HG02852 (cell line): ENCODE data around the gene C4orf54.

Experiments
- ATAC-seq: cut with Tn5 transposase; IDR thresholded peaks from one replicate; pipeline ENCODE4 v1.9.1; 2021; ENCODE audit warnings: mild to moderate bottlenecking, moderate library complexity; ENCODE audit not compliant: unreplicated experiment

The C4orf54 gene

DNA sequence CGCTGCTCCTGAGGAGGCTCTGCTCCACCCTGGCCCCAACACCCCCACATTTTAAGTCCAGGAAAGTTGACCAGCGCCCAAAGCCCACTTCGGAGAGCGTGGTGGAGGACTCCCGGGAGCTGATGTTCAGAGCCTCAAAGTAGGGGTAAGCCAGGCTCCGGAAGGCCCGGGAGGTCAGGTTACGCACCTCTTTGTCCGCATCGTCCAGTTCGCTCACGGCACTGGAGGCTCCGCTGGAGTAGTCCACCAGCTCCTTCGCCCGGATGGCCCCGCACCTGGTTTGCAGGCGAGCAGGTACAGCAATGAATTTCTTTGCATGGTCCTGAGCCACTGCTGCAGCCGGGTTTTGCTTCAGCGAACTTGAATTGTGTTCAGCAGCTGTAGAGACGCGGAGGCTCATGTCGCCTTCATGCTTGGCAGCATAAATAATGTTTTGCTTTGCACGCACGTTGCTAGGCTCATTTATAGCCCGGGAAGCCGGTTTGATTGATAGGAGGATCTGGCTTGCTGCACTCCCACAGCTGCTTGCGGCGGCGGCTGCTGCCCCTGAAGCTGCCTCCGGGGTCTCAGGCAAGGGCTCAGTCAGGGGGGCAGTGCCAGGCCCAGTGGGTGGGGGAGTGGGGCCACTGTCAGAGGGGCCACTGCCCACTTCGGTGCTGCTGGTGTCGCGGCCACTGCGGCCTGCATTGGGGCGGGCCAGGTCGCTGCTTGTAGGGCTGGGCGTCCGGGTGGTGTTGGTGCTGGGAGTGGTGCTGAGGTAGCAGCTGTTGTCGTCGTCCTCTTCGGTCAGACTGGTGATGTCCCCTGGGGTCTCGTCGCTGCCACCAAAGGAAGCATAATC, 4.8 kb downstream of the C4orf54 start:
- ATAC-seq: no peak

DNA sequence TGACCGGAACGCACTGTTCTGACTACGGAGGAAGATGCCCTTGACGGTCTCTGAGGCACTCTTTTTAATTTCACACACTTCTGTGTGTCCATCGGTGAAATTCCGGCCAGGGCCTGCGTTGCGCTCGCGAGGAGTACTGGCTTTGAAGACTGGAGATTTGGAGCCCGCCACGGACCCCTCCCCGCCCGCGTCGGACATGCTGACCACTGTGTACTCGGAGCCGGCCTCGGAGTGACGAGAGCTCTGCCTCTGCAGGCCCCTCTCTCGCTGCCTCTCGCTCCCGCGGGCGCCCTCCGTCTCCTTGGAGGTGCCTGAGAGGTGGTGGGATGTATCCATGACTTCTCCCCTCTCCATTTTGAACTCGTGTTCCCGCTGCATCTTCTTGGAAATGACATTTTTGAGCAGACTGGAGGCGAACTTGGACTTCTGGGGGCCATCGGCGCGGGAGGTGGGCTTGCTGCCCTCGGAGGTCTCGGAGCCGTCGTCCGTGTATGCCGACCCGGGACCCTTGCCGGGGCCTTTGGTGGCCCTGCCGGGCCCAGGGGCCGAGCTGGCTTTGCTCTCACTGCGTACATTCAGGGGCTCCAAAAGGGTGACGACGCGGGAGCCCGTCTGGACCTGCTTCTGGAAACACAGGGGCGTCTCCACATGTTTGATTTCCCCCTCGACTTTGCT, 5.7 kb downstream of the C4orf54 start:
- ATAC-seq: no peak

DNA sequence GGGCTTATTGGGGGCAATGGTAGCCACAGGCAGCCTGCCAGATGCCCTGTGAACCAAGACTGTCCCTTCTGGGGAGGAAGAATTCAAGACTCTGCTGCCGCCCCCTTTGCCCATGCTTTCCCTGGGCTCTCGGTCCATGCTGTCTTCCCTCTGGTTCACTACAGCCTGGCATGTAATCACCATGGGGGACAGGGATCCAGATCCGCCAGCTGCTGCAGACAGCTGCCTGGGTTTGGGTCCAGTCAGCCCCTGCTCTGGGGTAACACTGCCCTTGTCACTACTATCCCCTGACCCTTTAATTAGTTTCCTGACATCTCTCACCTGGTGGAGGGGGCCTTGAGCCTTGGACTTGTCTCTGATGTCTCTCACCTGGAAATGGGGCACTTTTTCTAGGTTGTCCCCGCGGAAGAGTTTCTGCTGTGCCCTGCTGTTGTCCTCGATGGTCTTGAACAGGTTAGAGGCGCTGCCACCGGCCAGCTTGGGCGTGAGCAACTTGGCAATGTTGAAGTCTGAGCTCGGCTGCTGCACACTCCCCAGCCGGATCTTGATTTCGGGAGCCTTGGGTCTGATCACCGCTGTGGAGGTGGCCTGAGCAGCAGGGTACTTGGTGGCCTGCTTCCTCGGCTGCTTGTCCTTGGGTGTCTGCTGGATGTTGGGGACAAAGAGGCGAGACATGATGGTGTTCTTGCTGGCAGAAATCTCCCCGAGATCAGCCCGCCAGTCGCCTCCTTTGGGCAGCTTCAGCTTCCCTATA, 6.4 kb downstream of the C4orf54 start:
- ATAC-seq: no peak

GRCh38 chr4:99649778-99650177, 7.8 kb downstream of the C4orf54 start:
- no peak for ATAC-seq

GRCh38 chr4:99649208-99649607, 8.4 kb downstream of the C4orf54 start:
- no peak for ATAC-seq

GRCh38 chr4:99648321-99648720, 9.3 kb downstream of the C4orf54 start:
- no peak for ATAC-seq

DNA sequence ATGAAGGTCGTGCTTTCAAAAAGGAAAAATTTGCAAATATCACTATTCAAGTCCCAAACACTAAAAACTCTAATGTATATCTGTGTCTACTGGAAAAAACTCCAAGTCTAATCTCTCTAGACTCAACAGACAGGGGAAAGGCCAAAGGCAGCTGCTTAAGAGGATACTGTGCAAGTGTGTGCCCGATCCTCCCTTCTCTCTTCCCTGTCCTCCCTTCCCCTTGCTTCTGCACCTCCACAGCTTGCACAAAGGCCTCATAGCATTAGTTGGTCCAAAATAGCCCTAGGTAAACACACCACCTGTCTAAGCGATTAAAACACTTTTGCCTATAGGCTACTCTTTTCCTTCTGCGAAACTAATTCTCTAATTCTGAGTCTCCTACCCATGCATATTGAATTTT, 10.6 kb downstream of the C4orf54 start:
- ATAC-seq: no peak

GRCh38 chr4:99645638-99646037, 12.0 kb downstream of the C4orf54 start:
- no peak for ATAC-seq

DNA sequence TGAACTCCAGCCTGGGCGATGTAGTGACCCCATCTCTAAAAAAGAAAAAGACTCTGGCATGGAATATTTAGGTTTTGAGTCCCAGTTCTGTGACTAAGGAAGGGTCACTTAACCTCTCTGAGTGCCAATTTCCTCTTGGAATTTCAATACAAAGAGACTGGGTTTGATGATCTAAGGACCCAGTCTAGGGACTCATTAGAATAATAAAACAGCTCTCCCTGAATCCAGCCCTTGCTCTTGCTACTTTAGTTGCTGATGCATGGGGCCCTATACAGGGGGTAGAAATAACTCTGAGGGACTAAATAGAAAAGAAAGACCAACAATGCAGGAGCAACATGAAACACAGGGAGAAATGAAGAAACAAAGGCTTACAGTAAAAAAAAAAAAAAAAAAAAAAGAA, 12.6 kb downstream of the C4orf54 start:
- ATAC-seq: no peak

DNA sequence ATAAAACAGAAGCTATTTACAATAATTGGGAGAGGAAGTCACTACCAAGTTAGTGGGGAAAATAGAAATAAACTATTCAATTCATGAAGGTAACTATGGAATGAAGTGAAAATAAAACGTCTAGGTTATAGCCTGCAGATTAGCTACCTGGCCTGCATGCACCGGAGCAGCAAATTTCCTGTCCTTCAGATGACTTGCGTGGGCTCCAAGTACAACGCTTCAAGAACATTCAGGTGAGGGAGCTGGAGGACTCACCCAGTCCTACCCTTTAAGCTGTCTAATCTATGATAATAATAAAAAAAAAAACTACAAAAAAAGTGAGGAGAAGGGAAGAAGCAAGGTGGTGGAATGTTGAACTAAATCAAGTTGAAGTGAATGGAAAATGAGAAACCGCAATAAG, 13.2 kb downstream of the C4orf54 start:
- no peak for ATAC-seq

DNA sequence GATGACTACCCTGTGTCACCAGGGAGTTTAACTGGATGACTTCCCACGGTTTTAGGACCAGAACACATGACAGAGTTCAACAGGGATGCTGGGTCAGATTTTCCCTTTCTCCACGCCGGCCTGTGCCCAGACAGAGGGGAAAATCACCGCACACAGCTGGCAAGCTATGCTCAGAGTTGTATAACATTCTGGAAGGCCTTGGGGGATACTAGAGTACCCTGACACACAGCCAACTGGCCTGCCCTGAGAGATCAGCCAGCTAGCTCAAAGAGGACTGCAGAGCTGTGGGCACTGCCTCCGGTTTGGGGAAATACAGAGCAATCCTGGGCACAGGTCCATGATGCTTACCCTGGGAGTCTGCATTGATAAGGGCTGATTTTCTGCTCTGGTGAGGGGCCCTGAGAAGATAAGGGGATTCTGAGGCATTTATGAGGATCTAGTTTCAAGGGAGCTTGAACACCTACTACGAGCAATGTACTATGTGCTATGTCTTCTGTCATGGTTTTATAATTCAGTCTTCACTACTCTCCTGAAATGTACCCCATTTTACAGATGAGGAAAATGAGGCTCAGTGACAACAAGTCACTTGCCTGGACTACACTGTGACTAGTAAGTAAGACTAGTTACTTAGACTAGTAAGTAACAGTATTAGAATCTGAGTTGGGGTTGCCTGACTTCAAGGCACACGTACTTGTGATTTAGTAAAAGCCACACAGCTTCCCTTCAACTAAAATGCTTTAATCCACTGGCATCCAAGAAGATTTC, 14.7 kb downstream of the C4orf54 start:
- no peak for ATAC-seq

DNA sequence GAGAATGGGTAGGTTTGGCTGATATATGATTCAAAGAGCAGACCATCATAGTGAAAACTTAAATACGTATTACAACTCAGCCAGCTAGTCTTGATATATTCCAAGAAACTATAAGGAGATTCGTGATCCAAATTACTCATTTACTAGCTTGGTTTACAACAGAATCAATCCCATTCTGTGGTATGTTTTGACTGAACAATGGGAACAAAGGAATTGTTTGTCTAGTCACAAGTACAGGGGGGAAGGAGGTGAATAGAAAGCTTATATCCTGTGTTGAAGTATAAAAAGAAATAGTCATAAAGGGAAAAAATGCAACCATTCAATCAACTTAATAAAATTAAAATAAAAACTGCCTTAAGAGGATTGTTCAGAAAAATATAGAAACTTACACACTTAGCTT, 17.0 kb downstream of the C4orf54 start:
- no peak for ATAC-seq

- no peak for ATAC-seq
These were observed 20.5 kb downstream of the C4orf54 start for GRCh38 chr4:99637174-99637573.

DNA sequence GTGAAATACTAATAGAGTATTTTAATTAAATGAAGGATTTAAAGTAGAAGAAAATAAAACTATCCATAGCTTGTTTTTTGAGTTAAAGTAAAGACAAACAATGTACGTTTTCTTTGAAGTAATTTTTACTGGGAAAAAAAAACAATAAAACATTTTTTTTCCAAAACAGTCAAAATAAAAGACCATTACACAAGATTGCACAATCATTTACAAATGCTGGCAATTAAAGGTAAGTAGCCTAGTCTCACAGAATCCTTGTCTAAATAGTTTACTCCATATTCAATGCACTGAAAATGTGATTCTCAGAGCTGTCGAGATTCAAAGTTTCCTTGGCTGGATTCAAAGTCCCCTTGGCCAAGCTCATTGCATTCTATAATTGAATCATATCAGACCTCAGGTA, 21.2 kb downstream of the C4orf54 start:
- no peak for ATAC-seq

DNA sequence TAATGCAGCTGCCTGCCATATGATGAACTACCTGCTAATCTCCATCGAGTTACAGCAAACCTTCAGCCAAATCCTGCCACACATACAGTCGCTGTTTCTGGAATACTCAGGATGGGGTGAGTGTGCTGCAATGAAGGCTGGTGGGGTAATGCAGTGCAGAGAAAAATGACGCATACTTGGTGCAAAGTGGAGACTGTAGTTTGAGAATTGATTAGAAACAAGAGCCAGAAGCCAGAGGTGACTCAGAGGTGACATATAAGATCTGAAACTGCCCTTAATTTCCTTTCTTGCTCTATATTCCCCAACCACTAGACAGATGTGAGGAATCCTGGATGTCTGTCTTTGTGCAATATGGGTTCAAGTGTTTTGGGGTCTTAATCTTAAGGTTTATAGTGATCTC, 22.0 kb downstream of the C4orf54 start:
- no peak for ATAC-seq

DNA sequence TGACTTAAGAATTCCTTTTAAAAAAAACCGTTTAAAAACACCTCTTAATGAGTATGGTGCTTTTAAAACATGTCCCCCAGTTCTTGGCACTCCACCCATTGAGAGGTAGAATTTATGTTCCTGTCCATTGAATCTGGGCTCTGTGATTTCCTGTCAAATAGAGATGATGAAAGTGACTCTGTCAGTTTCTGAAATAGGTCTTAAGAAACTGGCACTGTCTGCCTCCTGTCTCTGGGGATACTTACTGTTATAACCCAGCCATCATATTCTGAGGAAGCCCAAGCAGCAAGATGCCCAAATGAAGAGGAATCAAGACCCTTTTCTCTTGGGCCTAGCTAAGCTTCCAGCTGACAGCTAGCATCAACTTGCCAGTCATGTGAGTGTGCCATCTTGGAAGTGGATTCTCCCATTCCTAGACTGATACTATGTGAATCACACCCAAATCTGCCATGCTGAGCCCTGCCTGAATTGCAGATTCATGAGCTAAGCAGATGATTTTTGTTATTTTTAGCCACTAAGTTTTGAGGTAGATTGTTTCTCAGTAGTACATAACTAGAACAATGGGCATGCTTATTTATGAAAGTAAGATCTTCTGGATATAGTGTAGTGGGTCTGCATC, 22.8 kb downstream of the C4orf54 start:
- ATAC-seq: no peak

GRCh38 chr4:99633772-99634171, 23.9 kb downstream of the C4orf54 start:
- ATAC-seq: no peak

DNA sequence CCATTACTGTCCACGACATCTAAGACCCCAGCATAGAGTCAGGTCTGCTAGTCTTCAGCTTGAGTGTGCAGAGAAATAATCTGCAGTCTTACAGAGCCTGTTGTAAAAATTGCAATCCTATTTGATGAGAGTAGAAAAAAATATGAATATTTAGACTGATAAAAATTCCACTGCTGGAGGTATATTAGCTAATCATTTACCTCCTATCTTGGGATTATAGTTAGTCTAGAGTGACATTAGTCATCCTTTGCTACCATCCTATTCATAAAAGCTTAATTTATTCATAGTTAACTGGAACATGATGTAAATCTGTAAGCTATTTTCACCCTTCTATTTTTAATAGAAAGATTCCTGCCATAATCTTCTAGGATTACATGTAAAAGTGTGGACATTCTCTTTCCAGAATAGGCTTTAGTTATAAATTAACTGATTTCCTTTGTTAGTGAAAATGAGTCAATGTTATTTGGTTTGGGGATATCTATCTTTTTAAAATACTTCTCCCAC, 26.7 kb downstream of the C4orf54 start:
- ATAC-seq: no peak

DNA sequence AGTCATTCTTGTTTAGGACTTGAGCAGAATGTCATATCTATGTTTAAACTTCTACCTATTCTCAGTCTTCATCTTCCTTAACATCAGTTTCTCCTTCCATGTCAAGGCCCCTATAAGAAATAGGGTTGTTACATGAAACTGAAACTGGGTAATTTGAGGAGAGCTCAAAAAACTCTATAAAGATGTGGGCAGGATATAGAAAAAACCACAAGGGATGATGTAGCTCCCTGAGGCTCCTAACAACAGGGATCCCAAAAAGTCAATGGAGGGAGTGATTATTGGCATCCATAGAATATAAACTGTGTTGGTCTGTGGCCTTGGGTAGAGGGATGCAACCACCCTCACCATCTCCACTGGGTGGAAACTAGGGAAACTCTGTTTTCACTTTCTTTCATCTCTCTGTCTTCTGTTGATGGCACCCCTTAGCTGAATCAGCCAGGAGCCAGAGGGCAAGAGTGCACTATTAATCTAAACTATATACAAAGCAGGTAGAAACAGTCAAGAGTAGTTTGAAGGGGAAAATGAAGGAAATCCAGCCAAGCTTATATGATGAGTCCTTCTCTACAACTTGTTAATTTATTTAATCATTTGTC, 27.6 kb downstream of the C4orf54 start:
- ATAC-seq: no peak

GRCh38 chr4:99628040-99628439, 29.6 kb downstream of the C4orf54 start:
- no peak for ATAC-seq
